ELF-1 (cell line): ENCODE results near the gene LYPD4.

ENCODE experiments used
- DNase-seq: peaks from one replicate; pipeline ENCODE4 v3.0.0-alpha.2; 2016; ENCODE audit warnings: low read depth, low spot score

LYPD4 gene

DNA sequence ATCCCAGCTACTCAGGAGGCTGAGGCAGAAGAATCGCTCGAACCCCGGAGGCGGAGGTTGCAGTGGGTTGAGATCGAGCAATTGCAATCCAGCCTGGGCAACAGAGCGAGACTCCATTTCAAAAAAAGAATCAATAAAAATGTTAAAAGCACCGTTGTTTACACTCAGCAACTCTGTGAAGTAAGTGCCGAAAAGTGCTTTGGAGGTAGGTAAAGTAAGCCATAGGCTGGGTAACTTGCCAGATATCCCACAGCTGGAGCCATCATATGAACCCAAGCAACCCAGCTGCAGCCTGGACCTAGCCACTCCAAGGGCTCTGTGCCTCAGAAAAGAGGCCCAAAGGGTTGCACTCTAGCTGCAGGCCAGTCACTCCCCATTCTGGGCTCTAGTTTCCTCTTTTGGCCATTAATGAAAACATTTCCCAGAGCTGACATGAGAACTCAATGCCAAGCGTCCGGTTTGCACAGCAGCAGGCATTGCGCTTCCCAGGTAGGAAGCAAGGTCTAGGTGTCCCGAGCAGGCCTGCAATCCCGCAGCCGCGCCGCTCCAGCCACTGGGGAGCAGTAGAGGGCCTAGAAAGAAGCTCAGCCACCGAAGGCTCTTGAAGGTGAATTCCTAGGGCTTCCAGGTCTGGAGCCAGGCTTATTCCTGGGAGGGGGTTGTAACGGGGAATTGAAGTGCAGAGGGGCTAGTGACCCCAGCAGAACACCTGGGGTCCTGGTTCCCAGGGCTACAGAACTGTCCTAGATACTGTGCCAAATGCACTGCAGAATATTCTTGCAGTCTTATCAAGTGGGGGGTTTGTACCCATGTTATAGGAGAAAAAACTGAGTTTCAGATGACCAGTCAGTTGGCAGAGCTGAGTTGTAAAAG is 28.5 kb upstream of the LYPD4 start:
- peak; percentile 93 for DNase-seq

DNA sequence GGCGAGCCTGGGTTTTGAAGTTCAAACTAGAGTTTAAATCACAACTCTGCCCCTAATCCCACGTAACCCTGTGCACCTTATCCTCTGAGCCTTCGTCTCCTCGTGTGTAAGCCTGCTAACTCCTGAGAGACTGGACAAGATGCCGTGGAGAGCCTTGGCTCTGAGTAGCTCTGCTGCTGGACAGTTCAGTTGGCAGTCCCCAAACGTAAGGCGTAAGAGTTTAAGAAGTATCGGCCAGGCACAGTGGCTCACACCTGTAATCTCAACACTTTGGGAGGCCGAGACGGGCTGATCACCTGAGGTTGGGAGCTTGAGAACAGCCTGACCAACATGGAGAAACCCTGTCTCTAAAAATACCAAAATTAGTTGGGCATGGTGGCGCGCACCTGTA is 27.9 kb upstream of the LYPD4 start:
- no peak for DNase-seq

DNA sequence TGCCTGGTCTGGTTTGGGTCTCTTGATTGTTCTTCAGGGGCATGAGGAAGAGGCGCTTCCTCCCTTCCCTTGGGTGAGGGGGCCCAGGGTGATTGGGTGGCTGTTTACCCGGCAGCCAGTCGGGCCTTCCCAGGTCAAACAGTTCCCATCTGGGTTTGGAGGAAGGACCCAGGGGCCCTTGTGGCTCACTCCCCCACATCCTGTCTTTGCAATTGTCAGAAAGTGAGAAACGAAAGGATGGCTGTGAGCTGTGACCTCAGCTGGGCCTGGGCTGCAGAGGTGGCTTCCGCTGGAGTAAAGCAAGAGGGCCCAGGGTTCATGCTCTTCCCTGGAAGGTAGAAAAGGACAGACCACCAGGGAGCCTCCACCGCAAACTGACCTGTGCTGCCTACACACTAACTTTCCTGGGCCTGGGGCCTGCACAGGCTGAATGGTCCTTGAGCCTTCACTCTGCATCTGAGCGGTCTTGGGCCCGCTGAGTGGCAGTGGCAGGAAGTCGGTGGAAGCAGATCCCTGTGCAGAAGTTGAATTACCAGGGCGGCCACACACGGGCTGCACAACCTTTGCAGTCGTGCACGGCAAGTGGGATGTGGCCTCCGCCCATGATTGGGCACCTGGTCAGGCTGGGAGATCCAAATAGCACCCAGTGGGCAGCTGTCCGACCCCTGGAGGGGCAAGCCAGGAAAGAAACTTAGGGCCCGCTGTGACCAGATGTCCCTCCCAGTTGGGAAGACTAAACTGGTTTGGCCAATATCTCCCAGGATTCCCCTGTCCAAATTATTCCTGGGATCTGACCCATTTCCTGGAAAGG is 27.3 kb upstream of the LYPD4 start:
- no peak for DNase-seq

DNA sequence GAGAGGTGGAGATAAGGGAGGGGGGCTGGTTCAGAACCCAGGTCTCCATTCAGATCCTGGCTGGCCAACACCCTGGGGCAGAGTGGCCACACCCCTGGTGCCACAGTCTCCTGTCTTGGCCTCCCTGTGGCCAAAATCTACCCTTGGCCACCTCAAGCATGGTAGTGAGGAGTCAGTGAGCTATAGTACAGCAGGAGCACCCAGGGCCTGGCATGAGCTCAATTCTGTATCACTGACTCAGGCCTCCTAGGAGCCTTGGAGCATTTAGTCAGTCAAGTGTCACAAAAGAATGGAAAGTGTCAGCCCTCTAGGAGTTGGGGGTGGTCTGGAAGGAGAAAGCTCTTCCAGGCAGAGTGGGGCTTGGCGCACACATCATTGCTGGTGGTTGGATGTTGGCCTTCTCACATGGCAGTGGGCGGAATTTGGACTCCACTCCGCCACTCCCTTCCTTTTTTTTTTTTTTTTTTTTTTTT is 26.0 kb upstream of the LYPD4 start:
- no peak for DNase-seq

DNA sequence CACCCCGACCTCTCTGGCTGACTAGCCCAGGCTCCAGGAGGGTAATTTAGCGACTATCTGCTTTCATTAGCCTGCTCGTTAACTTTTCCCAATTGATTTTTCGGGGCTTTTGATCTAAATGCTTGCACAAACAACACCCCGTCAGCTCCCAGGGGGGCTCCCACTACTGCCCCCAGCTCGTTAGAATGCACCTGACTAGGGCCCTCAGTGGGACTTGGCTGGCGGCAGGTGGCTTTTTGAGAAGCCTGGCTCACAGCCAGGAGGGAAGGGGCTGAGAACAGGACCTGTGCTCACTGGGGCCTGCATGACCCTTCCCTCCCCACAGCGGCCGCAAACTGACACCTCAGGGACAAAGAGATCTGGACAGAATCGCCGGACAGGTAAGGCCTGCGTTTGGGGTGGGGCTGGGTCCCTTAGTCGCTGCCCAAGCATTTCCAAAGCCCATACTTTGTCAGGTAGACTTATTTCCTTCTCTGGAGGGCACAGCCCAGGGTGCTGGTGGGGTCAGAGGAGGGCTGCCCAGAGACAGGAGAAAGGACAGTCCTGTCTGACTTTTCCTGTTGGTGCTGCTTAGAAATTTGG is 25.0 kb upstream of the LYPD4 start:
- DNase-seq = no peak

DNA sequence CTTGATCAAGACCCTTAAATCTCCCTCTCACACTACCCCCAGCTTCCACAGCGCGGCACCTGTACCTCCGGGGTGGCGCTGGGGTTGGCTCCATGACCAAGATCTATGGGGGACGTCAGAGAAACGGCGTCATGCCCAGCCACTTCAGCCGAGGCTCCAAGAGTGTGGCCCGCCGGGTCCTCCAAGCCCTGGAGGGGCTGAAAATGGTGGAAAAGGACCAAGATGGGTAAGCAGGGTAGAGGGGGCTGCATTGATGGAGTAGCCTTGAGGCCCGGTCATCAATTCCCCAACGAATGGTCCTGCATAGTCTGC is 24.5 kb upstream of the LYPD4 start:
- no peak for DNase-seq

DNA sequence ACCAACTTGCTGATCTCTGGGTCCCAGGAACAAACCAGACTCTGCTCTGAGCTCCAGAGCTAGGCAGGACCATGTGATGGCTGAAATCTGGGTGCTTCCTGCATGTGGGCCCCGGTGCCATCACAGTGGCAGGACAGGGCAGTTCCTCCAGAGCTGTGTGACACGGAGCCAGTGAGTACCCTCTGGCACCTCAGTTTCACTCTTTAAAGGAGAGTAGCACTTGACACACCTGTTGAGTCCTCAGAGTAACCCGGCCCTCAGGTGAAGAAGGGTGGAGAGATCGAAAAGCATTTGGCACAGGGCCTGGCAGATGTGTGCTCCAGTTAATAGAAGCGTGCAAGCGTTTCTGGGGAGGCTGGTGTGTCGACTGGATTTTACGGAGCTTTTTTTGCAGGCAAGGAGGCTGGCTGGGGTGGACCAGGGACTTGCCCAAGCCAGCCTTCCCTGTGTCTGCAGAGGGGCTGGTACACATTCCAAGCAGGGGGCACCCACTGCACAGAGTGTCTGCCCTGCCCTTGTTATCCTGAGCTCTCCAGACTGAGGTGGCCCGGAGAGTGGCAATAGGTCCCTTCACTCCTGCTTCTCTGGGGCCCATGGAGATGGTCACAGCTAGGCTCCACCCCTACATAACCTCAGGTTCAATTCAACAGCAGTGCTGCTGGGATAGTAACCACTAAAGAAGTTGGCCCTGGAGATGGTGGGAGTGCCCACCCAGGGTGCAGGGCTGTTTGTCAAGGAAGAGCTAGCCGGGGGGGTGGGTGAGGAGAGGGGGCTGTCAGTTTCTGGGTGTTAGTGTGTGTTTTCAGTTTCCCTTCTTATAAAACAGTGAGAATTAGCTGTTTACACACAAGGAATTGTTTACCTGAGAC is 23.9 kb upstream of the LYPD4 start:
- no peak for DNase-seq

DNA sequence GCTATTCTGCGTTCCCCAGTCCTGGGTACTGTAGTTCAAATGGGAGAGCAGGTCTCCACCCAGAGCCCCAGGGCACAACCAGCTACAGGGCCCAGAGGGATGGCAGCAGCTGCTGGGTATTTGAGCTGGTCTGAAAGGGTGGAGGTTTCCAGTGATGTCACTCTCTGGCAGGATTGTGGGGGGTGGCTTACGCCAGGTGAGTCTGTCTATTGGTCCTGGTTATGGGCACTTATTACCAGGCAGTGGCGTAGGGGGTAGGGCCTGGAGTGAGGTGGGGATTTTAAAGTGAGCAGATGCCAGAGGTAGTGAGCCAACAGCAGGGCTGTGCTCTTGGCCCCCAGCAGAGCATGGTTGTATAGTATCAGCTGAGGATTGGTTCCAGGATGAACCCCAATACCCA is 21.8 kb upstream of the LYPD4 start:
- peak; percentile 49 for DNase-seq

DNA sequence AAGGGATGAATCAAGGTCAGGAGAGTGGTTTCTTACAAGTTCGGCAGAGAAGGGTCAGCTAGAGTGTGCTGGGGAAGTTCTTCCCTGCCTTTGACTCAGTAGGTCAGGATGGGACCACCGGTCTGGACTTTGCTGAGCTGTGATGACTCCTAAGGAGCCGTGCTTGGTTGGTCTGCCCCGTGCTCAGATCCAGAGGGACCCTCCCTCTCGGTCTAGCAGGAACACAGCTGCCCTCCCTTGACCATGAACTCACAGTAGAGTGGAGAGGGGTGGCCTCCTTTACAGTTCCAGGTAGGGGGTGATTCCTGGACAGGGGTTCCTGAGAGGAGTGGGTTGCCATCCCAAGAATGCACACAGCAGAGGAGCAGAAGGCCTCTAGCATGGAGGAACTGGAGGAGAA is 19.9 kb upstream of the LYPD4 start:
- DNase-seq = no peak

DNA sequence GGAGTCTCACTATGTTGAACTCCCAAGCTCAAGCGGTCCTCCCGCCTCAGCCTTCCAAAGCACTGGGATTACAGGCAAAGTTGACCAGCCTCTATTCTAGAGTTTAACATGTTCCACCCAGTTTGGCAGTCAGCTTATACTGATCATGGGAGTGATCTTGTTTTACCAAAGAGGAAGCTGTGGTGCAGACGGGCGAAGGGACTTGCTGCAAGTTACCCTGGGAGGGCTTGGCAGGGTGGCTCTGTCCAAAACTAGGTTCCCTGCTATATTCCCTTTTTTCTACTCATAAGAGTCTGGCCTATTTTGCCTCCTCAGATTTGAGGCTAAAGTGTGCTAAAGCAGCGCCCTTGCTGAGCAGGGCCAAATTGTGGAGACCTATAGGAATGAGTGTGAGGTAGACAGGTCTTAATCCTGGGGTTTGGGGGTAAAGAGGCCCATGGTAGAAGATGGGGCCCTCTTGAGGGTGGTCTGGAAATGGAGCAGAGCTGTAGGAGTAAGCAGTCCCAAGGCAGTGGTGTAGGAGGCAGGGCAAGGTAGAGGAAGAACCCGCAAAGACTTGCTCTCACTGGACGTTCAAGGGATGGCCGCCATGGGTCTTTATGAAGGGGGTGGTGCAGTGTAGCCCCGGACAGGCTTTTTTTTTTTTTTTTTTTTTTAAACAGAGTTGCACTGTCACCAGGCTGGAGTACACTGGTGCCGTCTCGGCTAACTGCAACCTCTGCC is 18.9 kb upstream of the LYPD4 start:
- DNase-seq = no peak

DNA sequence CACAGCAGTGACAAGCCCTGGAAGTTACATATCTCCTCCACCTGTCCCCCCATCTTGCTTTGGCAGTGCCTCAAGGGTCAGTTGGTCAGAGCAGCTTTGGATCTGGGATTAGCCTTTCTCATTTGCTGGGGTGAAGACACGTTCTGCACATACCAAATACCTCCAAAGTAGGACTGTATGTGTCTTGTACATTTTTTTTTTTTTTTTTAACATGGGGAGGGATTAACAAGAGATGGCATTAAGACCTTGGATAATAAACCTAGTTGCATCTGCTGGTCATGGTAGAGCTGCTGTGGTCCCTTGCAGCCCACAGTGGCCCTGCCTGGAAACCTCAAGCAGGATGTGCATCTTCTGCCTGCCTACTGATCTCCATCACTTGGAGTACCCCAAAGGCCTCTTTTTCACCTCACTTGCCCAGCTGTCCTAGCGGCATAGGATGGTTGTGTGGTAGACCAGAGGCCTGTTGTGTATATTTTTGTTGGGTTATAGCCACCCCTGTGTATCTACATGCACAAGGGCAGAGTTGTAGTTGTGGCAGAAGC is 18.0 kb upstream of the LYPD4 start:
- no peak for DNase-seq

DNA sequence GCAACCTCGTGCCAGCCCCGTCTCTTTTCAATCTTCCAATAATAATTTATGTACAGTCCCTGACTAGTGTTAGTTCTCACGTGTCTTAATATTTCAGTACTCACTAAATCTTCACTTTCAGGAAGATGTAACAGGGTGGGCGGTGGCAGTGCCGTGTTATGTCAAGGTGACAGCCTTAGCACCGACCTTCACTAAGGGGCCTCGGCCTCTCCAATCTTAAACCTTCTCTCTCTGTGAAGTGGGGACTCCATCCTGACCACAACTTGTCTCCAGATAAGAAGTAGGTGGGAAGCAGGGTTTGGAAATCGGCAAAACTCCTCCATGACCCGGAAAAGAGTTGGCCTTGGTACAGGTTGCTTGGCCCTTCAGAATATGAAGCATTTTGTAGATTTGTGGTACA is 17.4 kb upstream of the LYPD4 start:
- DNase-seq = no peak

DNA sequence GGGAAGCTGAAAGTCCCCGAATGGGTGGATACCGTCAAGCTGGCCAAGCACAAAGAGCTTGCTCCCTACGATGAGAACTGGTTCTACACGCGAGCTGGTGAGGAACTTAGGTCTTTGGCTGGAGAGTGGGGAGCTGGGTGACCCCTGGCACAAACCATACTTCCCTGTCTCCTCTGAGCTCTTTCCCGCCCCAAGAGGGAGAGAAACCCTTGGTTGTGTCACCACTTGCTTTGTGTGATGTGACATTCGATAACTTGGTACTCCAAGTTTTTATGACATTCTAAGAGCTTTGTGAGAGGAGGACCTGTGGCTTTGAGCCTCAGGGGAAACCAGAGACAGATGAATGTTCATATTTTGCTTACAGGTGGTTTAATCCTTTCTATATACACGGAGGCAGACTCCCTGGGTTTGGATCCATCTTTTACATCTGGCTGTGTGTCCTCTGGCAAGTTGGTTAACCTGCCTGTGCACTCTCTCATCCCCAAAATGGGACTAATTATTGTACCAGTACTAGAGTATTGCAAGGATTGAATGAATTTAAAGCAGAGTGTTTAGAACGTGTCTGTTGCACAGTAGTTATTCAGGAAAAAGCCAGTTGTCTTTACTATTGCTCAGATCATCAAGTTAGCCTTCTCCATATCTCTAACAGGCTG is 16.8 kb upstream of the LYPD4 start:
- DNase-seq = no peak

DNA sequence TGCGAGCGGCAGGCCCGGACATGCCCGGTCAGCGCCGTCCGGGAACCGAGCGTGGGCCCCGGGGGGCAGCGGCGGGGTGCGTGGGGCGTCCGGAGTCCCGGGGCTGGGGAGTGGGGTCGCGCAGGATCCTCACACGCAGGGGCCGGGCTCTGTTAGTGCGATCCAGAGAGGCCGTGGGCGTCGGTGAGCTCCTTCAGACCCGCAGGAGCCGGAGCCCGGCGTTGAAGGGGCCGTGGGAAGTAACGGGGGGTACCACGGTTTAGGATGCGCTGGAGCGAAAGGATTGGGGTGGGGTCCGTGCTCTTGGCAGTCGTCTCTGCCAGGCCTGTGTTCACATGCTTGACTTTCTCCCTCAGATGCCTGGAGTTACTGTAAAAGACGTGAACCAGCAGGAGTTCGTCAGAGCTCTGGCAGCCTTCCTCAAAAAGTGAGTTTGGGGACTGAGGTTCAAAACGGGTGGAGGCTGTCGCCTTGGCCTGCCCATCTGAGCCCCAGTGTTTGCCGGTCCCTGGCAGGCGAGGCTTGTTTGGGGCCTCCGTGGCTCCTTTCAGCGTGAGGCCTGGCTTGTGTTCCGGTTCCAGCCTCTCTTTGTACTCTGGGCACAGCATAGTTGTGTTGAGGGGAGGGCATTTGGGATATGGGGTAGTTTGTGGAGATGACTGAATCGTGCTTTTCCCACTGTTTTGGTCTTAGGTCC is 16.1 kb upstream of the LYPD4 start:
- no peak for DNase-seq

DNA sequence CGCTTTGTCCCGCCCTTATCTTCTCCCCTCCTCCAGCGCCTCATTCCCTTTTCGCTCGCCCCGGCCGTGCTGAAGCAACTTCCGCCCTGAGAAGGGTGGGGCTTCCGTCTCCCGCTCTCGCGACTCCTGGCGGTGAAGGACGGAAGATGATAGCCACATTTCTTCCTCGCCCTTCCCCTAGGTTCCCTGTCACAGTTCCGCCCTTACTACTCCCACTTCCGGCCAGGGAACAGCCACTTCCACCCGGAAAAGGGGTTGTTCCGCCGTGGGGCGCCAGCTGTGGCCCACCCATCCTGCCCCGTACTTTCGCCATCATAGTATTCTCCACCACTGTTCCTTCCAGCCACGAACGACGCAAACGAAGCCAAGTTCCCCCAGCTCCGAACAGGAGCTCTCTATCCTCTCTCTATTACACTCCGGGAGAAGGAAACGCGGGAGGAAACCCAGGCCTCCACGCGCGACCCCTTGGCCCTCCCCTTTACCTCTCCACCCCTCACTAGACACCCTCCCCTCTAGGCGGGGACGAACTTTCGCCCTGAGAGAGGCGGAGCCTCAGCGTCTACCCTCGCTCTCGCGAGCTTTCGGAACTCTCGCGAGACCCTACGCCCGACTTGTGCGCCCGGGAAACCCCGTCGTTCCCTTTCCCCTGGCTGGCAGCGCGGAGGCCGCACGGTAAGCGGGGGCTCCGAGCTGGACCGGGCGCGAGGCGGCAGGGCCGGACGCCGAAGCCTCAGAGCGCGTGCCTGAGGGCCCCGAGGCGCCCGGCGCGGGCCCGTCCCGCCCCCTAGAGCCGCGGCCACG is 15.3 kb upstream of the LYPD4 start, which contains the start of gene RPS19:
Gene RPS19 (plus strand): TSS at position 638 of the 801 bp plus-strand sequence. CDS start 520 bp downstream, outside the sequence.
- DNase-seq = peak; percentile 100

DNA sequence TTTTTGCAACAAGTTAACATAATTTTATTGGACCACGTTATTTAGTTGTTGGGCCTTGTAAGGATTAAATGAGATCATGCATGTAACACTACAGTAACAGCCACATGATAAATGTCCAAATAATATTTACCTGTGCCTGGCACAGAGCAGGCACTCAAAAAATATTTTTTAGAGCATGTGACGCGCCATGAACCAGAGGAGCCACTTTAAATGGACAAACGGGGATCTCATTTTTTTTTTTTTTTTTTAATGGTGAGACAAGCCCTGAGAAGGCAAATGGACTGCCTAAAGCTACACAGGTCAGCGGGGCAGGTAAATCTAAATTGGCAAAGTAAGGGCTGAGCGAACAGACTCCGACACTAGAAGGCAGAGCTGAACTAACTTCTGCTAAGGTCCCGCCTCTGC is 14.7 kb upstream of the LYPD4 start:
- no peak for DNase-seq

DNA sequence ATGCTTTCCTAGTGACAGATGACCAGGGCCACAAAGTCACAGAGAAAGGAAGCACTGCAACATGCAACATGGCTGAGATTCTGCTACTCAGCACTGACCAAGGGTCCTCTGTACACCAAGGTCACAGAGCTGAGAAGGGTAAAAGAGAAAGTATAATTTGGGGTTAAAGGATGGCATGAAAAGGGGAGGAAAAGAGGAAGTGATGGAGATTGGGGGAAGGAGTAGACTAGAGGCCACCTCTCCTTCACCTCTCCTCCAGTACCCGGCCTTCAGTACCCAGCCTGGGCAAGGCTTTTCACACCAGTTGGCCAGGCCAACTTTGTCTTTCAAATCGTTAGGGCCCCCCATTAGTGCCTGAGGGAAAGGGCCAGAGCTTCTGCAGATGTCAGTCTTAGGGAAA is 9.3 kb upstream of the LYPD4 start:
- no peak for DNase-seq

DNA sequence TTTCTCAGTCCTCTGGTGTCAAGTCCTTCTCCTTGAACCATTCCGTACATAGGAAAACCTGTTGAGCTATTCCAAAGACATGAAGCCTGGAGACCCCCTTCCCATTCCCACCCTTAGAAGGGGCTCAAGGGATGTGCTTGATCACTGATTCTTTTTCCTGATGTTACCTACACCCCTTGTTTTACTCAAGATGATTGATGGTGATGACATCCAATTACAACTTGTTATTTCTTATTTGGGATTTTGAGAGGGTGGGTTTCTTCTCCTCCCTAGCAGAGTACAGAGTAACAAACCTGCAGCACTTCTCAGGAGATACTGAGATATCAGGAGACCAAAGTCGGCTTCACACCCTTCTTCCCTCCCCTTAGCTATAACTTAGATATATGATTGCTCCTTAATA is 8.9 kb upstream of the LYPD4 start:
- DNase-seq = no peak

DNA sequence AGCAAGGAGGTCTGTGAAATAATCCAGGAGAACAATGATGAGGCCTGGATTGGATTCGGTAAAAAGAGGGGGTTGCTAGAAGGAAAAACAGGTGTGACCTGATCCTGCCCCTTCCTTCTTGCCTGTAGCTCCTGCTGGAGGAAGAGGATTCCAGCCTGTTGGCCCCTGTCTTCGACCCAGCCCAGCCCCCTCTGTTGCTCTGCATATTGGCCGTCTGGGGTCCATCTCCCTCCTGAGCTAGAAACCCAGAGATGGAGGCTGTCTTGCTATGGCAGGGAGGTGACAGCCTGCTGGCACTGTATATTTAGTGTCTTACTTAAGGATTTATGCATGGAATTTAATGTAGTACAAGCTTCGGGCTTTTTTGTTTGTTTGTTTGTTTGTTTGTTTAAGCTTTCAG is 7.0 kb upstream of the LYPD4 start:
- DNase-seq = no peak
